Activated naive CD8-positive, alpha-beta T cell (primary cell): Measurements from ENCODE around the gene PDPN.

Experiments used
- H3K27ac Mint-ChIP-seq: one replicate; pipeline ENCODE4 v1.8.0; 2021; ENCODE audit warnings: mixed read lengths
- H3K27me3 Mint-ChIP-seq: one replicate; pipeline ENCODE4 v1.8.0; 2021; ENCODE audit warnings: mixed read lengths
- H3K36me3 Mint-ChIP-seq: one replicate; pipeline ENCODE4 v1.8.0; 2021; ENCODE audit warnings: mixed read lengths
- H3K4me1 Mint-ChIP-seq: one replicate; pipeline ENCODE4 v1.8.0; 2021; ENCODE audit warnings: low read depth, mixed read lengths
- H3K4me3 Mint-ChIP-seq: one replicate; pipeline ENCODE4 v1.8.0; 2021; ENCODE audit warnings: mild to moderate bottlenecking, mixed read lengths
- H3K9me3 Mint-ChIP-seq: one replicate; pipeline ENCODE4 v1.8.0; 2021; ENCODE audit warnings: low read depth, mixed read lengths

The PDPN gene, protein sequence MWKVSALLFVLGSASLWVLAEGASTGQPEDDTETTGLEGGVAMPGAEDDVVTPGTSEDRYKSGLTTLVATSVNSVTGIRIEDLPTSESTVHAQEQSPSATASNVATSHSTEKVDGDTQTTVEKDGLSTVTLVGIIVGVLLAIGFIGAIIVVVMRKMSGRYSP

GRCh38 chr1:13583595-13583965, at the start of gene PDPN:
TSS of gene PDPN (plus strand) at chr1:13583832. CDS start at chr1:13584034, 202 bp downstream.
- Mint-ChIP-seq H3K4me1 (no peaks in the 10 kb centered on the region), H3K27me3 (peaks cover 28% of the 10 kb centered on the region), H3K36me3 (no peaks in the 10 kb centered on the region), H3K9me3 (no peaks in the 10 kb centered on the region), H3K27ac (no peak within 1 kb of the TSS), H3K4me3 (no peak within 1 kb of the TSS)

DNA sequence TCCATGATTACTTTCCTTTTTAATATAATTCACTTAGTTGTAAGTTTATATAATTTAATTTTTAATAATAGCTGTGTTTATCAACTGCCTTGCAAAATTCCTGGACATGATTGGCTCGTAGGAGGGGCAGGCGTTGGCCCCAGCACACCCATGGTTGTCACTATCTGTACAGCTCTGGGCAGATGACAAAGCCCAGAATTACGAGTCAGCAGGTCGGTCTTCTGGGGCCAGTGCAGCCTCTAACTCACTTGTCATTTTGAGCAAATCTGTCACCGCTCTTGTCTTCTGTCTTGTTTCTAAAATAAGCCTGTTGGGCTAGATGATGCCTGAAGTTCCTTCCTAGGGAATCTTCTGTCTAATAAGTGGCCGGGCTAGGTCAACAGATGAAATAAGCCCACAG, 48.4 kb upstream of the PDPN start:
- H3K36me3 Mint-ChIP-seq = no peaks in the 10 kb centered on the region
- no peaks in the 10 kb centered on the region for H3K27me3 Mint-ChIP-seq
- H3K4me1 Mint-ChIP-seq = no peaks in the 10 kb centered on the region
- no peaks in the 10 kb centered on the region for H3K9me3 Mint-ChIP-seq
- no peak overlapping the region for H3K27ac Mint-ChIP-seq
- H3K4me3 Mint-ChIP-seq = no peak overlapping the region

- no peaks in the 10 kb centered on the region for H3K36me3 Mint-ChIP-seq
- H3K27ac Mint-ChIP-seq = no peak overlapping the region
- H3K4me3 Mint-ChIP-seq = no peak overlapping the region
- no peaks in the 10 kb centered on the region for H3K27me3 Mint-ChIP-seq
- H3K4me1 Mint-ChIP-seq = no peaks in the 10 kb centered on the region
- H3K9me3 Mint-ChIP-seq = no peaks in the 10 kb centered on the region
These were observed 47.1 kb upstream of the PDPN start for GRCh38 chr1:13536571-13536970.

- Mint-ChIP-seq H3K27me3 (no peaks in the 10 kb centered on the region), H3K36me3 (no peaks in the 10 kb centered on the region), H3K4me1 (no peaks in the 10 kb centered on the region), H3K4me3 (no peak overlapping the region), H3K9me3 (no peaks in the 10 kb centered on the region), H3K27ac (no peak overlapping the region)
These were observed 44.8 kb upstream of the PDPN start for GRCh38 chr1:13538832-13539231.

GRCh38 chr1:13539683-13540082, 43.9 kb upstream of the PDPN start:
- Mint-ChIP-seq H3K27ac (no peak overlapping the region), H3K9me3 (no peaks in the 10 kb centered on the region), H3K36me3 (no peaks in the 10 kb centered on the region), H3K27me3 (no peaks in the 10 kb centered on the region), H3K4me1 (no peaks in the 10 kb centered on the region), H3K4me3 (no peak overlapping the region)

- H3K9me3 Mint-ChIP-seq = no peaks in the 10 kb centered on the region
- H3K27ac Mint-ChIP-seq = no peak overlapping the region
- H3K4me1 Mint-ChIP-seq = no peaks in the 10 kb centered on the region
- H3K4me3 Mint-ChIP-seq = no peak overlapping the region
- H3K36me3 Mint-ChIP-seq = no peaks in the 10 kb centered on the region
- peaks cover under 1% of the 10 kb centered on the region for H3K27me3 Mint-ChIP-seq
These were observed 42.8 kb upstream of the PDPN start for GRCh38 chr1:13540866-13541265.

GRCh38 chr1:13541435-13542215, 42.0 kb upstream of the PDPN start:
- H3K4me3 Mint-ChIP-seq = no peak overlapping the region
- H3K9me3 Mint-ChIP-seq = no peaks in the 10 kb centered on the region
- no peaks in the 10 kb centered on the region for H3K36me3 Mint-ChIP-seq
- H3K27me3 Mint-ChIP-seq = peaks cover 4% of the 10 kb centered on the region
- H3K27ac Mint-ChIP-seq = no peak overlapping the region
- no peaks in the 10 kb centered on the region for H3K4me1 Mint-ChIP-seq

- Mint-ChIP-seq H3K9me3 (no peaks in the 10 kb centered on the region), H3K27ac (no peak overlapping the region), H3K27me3 (peaks cover 8% of the 10 kb centered on the region), H3K4me1 (no peaks in the 10 kb centered on the region), H3K36me3 (no peaks in the 10 kb centered on the region), H3K4me3 (no peak overlapping the region)
These were observed 40.0 kb upstream of the PDPN start for GRCh38 chr1:13543451-13544220.

DNA sequence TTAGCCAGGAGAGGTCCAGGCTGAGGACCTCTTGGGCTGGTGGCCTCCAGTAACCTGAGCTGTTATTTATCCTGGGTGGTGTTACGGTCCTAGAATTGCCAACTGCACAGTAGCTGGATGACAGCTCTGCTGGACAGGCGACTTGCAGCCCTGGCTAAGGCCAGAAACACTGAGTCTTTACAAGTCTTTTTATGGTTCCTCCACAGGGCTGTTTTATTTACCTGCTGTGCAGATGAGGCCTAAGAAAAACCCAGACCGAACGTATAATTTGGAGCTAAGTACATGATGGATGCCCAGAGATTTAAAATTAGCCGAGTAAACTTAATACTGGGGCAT, 39.4 kb upstream of the PDPN start:
- H3K4me1 Mint-ChIP-seq = no peaks in the 10 kb centered on the region
- no peak overlapping the region for H3K4me3 Mint-ChIP-seq
- H3K9me3 Mint-ChIP-seq = no peaks in the 10 kb centered on the region
- no peak overlapping the region for H3K27ac Mint-ChIP-seq
- peaks cover 12% of the 10 kb centered on the region for H3K27me3 Mint-ChIP-seq
- H3K36me3 Mint-ChIP-seq = no peaks in the 10 kb centered on the region

DNA sequence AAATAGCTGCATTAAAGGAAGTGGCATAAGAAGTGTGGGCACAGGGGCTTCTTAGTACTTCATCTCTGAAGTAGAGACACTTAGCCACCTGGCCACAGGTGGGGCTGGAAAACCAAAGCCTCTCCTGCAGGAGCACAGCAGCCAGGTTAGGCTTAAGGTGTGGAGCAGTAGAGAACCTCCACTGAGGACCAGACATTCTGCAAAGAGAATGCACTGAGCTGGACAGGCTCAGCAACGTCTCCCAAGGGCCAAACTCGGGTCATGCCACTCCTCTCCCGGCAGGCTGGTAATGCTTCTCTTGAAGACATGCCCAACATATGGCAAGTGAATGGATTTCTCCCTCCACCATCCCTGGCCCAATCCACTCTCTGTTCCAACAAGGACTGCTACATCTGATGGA, 36.8 kb upstream of the PDPN start:
- Mint-ChIP-seq H3K27me3 (peaks cover 12% of the 10 kb centered on the region), H3K9me3 (no peaks in the 10 kb centered on the region), H3K4me1 (no peaks in the 10 kb centered on the region), H3K36me3 (no peaks in the 10 kb centered on the region), H3K4me3 (no peak overlapping the region), H3K27ac (no peak overlapping the region)

GRCh38 chr1:13548281-13548680, 35.4 kb upstream of the PDPN start:
- H3K27me3 Mint-ChIP-seq = peaks cover 12% of the 10 kb centered on the region

DNA sequence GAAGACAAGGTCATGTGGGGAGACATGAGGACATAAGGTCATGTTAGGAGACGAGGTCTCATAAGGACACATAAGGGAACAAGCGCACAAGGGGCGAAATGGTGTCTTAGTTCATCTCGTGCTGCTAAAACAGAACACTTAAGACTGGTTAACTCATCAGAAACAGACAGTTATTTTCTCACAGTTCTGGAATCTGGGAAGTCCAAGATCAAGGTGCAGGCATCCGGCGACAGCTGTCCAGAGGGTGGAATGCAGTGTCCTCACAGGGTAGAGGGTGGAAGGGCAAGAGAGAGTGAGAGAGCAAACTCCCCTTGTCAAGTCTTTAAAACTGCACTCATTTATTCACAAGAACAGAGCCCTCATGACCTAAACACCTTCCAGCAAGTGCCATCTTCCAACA, 34.6 kb upstream of the PDPN start:
- Mint-ChIP-seq H3K27ac (no peak overlapping the region), H3K36me3 (no peaks in the 10 kb centered on the region), H3K4me3 (no peak overlapping the region), H3K4me1 (no peaks in the 10 kb centered on the region), H3K27me3 (peaks cover 12% of the 10 kb centered on the region), H3K9me3 (no peaks in the 10 kb centered on the region)

More at GRCh38 chr1:13548281-13548680, 35.4 kb upstream of the PDPN start:
- no peaks in the 10 kb centered on the region for H3K4me1 Mint-ChIP-seq
- H3K36me3 Mint-ChIP-seq = no peaks in the 10 kb centered on the region
- H3K4me3 Mint-ChIP-seq = no peak overlapping the region
- H3K9me3 Mint-ChIP-seq = no peaks in the 10 kb centered on the region
- no peak overlapping the region for H3K27ac Mint-ChIP-seq

DNA sequence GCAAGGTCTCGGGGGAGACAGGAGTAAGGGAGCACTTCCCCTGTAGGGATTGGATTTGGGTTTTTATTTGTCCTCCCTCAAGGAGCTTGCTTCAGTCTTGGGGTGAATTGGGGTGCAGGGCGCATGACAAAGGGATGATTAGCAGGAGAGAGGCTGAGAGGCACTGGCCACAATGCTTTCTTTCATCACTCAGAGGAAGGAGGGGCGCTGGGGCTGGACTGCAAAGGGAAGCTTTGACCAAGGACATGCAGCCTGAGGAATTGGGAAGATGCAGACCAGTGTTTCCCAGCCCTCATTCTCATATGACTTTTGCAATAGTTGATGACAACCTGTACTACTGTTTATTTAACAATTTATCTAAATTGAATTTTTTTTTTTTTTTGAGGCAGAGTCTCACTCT, 34.1 kb upstream of the PDPN start:
- Mint-ChIP-seq H3K27me3 (peaks cover 12% of the 10 kb centered on the region), H3K36me3 (no peaks in the 10 kb centered on the region), H3K27ac (no peak overlapping the region), H3K9me3 (no peaks in the 10 kb centered on the region), H3K4me1 (no peaks in the 10 kb centered on the region), H3K4me3 (no peak overlapping the region)

DNA sequence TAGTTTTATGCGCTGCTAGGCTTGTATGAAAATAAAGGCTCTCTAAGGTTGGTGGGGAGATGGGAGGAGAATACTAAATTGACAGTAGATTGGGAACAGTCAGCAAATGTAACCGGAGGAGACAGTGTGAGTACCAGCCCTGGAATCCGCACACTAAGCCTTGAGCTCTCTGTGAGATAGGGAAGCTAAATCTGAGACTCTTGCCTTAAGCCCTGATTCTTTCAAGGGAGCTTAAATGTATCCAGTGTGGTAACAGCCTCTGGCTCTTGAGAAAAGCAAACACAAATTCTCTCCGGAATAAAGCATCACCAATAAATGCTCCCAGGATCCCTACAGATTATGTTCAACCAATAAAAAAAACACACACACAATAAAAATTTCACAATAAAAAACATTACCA, 33.0 kb upstream of the PDPN start:
- Mint-ChIP-seq H3K4me1 (no peaks in the 10 kb centered on the region), H3K9me3 (no peaks in the 10 kb centered on the region), H3K4me3 (no peak overlapping the region), H3K27ac (no peak overlapping the region), H3K27me3 (peaks cover 12% of the 10 kb centered on the region), H3K36me3 (no peaks in the 10 kb centered on the region)

- no peaks in the 10 kb centered on the region for H3K27me3 Mint-ChIP-seq
- H3K4me1 Mint-ChIP-seq = no peaks in the 10 kb centered on the region
- no peaks in the 10 kb centered on the region for H3K9me3 Mint-ChIP-seq
These were observed 28.8 kb upstream of the PDPN start for GRCh38 chr1:13554798-13555197.

More at GRCh38 chr1:13554798-13555197, 28.8 kb upstream of the PDPN start:
- Mint-ChIP-seq H3K27ac (no peak overlapping the region), H3K36me3 (no peaks in the 10 kb centered on the region), H3K4me3 (no peak overlapping the region)
